Adrenal gland (tissue), 12 donors: ENCODE data around the gene ARL14EP. TPM values are rescaled to one million over a fixed set of nuclear protein-coding genes. Genes with fewer than 3 reads are reported as not detected.

Source experiments
- DNase-seq, 7 donors: peaks; one replicate each; pipeline ENCODE4 v3.0.0-alpha.2; 2019 to 2020
- H3K27ac ChIP-seq, 5 donors: fragments of 200-600 bp; sonication (generic) in 4 of 5; 1 replicate in 3 of 5; 2 replicates in 2 of 5; pipeline versions ENCODE4 v1.5.1 to v1.8.0; 2016 to 2020; ENCODE audit warnings: mild to moderate bottlenecking in 1 of 5
- H3K27me3 ChIP-seq: fragments of 200-600 bp; 2 replicates; pipeline ENCODE4 v1.8.0; 2021
- H3K36me3 ChIP-seq, 2 donors: fragments of 200-600 bp; replicated peaks in 1 of 2; 1 replicate in 1 of 2; 2 replicates in 1 of 2; pipeline versions ENCODE4 v1.5.1 to v1.8.0; 2018 to 2022
- H3K4me1 ChIP-seq, 2 donors: fragments of 200-600 bp; replicated peaks in 1 of 2; 1 replicate in 1 of 2; 2 replicates in 1 of 2; pipeline versions ENCODE4 v1.5.1 to v1.8.0; 2018 to 2021
- H3K4me3 ChIP-seq, 4 donors: fragments of 200-600 bp; sonication (generic) in 3 of 4; one replicate each; pipeline ENCODE4 v1.5.1; 2016 to 2018
- H3K9me3 ChIP-seq, 3 donors: fragments of 200-600 bp; sonication (generic) in 1 of 3; replicated peaks in 1 of 3; 1 replicate in 2 of 3; 2 replicates in 1 of 3; pipeline versions ENCODE4 v1.5.1 to v1.8.0; 2016 to 2021
- POLR2A ChIP-seq, 2 donors: fragments of 450-650 bp; IDR thresholded peaks; one replicate each; pipeline ENCODE4 v1.6.1; 2017; ENCODE audit warnings: antibody characterized with exemption in 2 of 2, mild to moderate bottlenecking in 2 of 2, moderate library complexity in 1 of 2
- WGBS, 4 donors: extraction: QIAGEN DNeasy Blood & Tissue Kit in 2 of 4; methylation state at CpG; one replicate each; pipeline versions ENCODE4 v1.1.5 to v1.1.7; 2013 to 2017; 5-methylcytosine and 5-hydroxymethylcytosine counted together
- intact Hi-C, 2 donors: fragments of 100-400 bp; cut with DNase I; formaldehyde crosslinking; loops; one replicate each; pipeline versions ENCODE4 v1.14.1 to v1.15.0; 2022 to 2023
- polyA plus RNA-seq, 3 donors: library from polyadenylated mRNA; stranded (reverse); fragments of 200-250 nt in 2 of 3; fragments of 350-450 nt in 1 of 3; fragmentation: Illumina TruSeq in 1 of 3; extraction: RNeasy Lipid Tissue Mini Kit (QIAGEN cat#74804) in 1 of 3; gene quantifications; one replicate each; pipeline ENCODE4 v1.2.3, GENCODE V29; 2013 to 2014
- total RNA-seq, 9 donors: library from RNA; depleted of rRNA in 4 of 9; stranded (reverse); fragments of >200 nt in 4 of 9; fragments of 120-200 nt in 1 of 9; fragmentation: NEBNext Ultra II Directional in 1 of 9; extraction: Animal tissue kit (Norgen Biotek cat#: 25700) in 1 of 9; gene quantifications; one replicate each; pipeline versions ENCODE4 v1.1.0 to v1.2.4, GENCODE V29; 2013 to 2023
- TF ChIP-seq, protein P1 (sequence below), 6 experiments: fragments of 450-650 bp in 4 of 6; fragments of 200-600 bp in 2 of 6; sonication (generic) in 1 of 6; IDR thresholded peaks; 1 replicate in 5 of 6; 2 replicates in 1 of 6; pipeline versions ENCODE4 v1.5.1 to v1.8.0; 2016 to 2021; ENCODE audit warnings: antibody characterized with exemption in 6 of 6, mild to moderate bottlenecking in 2 of 6, moderate library complexity in 1 of 6
- donor health status: healthy with polysubstance abuse.
- donor health status: Bipolar disorder and iron deficiency.
- donor health status: DM: yes; HTN: yes; CAD: no.
- donor health status: DM: no; HTN: no; CAD: no.
- donor health status: DM: no; HTN: no; CAD: no.
- donor health status: DM: yes; HTN: yes; CAD: no.

The ARL14EP gene
- total and polyA plus RNA-seq, 12 donors: 12.0 to 49.5 (median 31.7) TPM

DNA sequence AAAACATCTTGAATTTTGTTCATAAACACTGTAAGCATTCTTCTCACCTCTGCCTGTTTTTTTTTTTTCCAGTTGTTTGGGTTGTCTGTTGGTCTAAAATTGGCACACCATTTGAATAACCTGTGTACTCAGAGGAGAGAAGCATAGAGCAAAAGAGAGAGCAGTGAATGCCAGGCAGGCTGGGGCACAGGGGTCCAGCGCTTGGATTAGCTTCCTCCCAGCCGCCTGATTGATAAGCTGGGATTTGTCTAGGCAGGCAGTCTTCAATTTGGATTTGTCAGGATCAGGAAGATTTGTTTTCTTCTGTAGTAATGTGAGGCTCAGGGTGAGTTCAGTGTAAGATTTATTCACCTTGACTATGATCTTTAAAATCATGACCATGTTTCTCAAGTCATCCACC lies 59.0 kb downstream of the ARL14EP start:
- no peaks in the 10 kb centered on the region for H3K4me1 ChIP-seq
- no peak overlapping the region for H3K4me3 ChIP-seq
- no peak overlapping the region for H3K27ac ChIP-seq
- intact Hi-C loops: no loop called here
- TF ChIP-seq, protein P1, sequence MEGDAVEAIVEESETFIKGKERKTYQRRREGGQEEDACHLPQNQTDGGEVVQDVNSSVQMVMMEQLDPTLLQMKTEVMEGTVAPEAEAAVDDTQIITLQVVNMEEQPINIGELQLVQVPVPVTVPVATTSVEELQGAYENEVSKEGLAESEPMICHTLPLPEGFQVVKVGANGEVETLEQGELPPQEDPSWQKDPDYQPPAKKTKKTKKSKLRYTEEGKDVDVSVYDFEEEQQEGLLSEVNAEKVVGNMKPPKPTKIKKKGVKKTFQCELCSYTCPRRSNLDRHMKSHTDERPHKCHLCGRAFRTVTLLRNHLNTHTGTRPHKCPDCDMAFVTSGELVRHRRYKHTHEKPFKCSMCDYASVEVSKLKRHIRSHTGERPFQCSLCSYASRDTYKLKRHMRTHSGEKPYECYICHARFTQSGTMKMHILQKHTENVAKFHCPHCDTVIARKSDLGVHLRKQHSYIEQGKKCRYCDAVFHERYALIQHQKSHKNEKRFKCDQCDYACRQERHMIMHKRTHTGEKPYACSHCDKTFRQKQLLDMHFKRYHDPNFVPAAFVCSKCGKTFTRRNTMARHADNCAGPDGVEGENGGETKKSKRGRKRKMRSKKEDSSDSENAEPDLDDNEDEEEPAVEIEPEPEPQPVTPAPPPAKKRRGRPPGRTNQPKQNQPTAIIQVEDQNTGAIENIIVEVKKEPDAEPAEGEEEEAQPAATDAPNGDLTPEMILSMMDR (IDR thresholded peaks at IDR 0.05): no peak
- no peak for TF ChIP-seq POLR2A (IDR thresholded peaks at IDR 0.05)
- 88 to 91% (median 90%) methylated on average over 2 of the region's 2 CpGs for WGBS, 4 donors
- no peaks in the 10 kb centered on the region for H3K27me3 ChIP-seq
- no peaks in the 10 kb centered on the region for H3K9me3 ChIP-seq
- no peak for DNase-seq
- H3K36me3 ChIP-seq: no peaks in the 10 kb centered on the region

Other genes starting within 250 kb of the ARL14EP start
- not detected for gene FSHB, start 92.1 kb upstream of the ARL14EP start, total RNA-seq
- not detected for gene FSHB, start 92.1 kb upstream of the ARL14EP start, polyA plus RNA-seq